T-helper 2 cell (primary cell): ENCODE data around the gene TNFRSF14.
A peak's percentile ranks its signal among the peaks of the same experiment; 100 is the strongest.

Experiments
- DNase-seq, 5 experiments: peaks; one replicate each; pipeline versions ENCODE4 v3.0.0 to v3.0.0-alpha.2; 2012 to 2022

Gene TNFRSF14

GRCh38 chr1:2523891-2524609, 32.1 kb upstream of the TNFRSF14 start:
- DNase-seq = peak in 3 of 5 experiments; percentile 39 to 87 (median 66)

GRCh38 chr1:2525572-2525919, 30.6 kb upstream of the TNFRSF14 start:
- no peak for DNase-seq

GRCh38 chr1:2525920-2526823, 30.0 kb upstream of the TNFRSF14 start, which contains the start of gene PANK4:
PANK4 (minus strand) TSS chr1:2526596; CDS start chr1:2526587, 9 bp downstream.
- DNase-seq = peak; percentile 75 to 97 (median 81)

- peak in 2 of 5 experiments; percentile 50 to 72 for DNase-seq
These were observed 29.2 kb upstream of the TNFRSF14 start for GRCh38 chr1:2526824-2527555.

- DNase-seq = no peak
These were observed 28.7 kb upstream of the TNFRSF14 start for GRCh38 chr1:2527556-2527860.

GRCh38 chr1:2528016-2528415, 28.2 kb upstream of the TNFRSF14 start:
- no peak for DNase-seq

- DNase-seq = no peak
These were observed 27.6 kb upstream of the TNFRSF14 start for GRCh38 chr1:2528611-2528965.

- peak in 1 of 5 experiments; percentile 25 for DNase-seq
These were observed 27.0 kb upstream of the TNFRSF14 start for GRCh38 chr1:2528966-2529783.

- peak in 1 of 5 experiments; percentile 37 for DNase-seq
These were observed 26.2 kb upstream of the TNFRSF14 start, which contains the start of gene HES5 for GRCh38 chr1:2529784-2530512. HES5 (minus strand) TSS chr1:2530263; CDS start chr1:2530164, 99 bp downstream.

GRCh38 chr1:2530513-2531361, 25.4 kb upstream of the TNFRSF14 start:
- no peak for DNase-seq

GRCh38 chr1:2532485-2533160, 23.5 kb upstream of the TNFRSF14 start:
- no peak for DNase-seq

- DNase-seq = no peak
These were observed 22.8 kb upstream of the TNFRSF14 start for GRCh38 chr1:2533365-2533764.

- no peak for DNase-seq
These were observed 21.9 kb upstream of the TNFRSF14 start for GRCh38 chr1:2534315-2534686.

GRCh38 chr1:2534687-2535441, 21.3 kb upstream of the TNFRSF14 start:
- DNase-seq = no peak

GRCh38 chr1:2535455-2535854, 20.7 kb upstream of the TNFRSF14 start:
- DNase-seq = no peak

- DNase-seq = no peak
These were observed 20.2 kb upstream of the TNFRSF14 start for GRCh38 chr1:2535981-2536380.

GRCh38 chr1:2537784-2538115, 18.4 kb upstream of the TNFRSF14 start:
- DNase-seq = no peak

GRCh38 chr1:2538376-2538775, 17.8 kb upstream of the TNFRSF14 start:
- no peak for DNase-seq

GRCh38 chr1:2538872-2539271, 17.3 kb upstream of the TNFRSF14 start:
- DNase-seq = no peak
